IgD-negative memory B cell (primary cell): ENCODE data around the gene CHKB. TPM values are rescaled to one million over a fixed set of nuclear protein-coding genes. Genes with fewer than 3 reads are reported as not detected.

ENCODE experiments used
- H3K27ac Mint-ChIP-seq, 3 donors: one replicate each; pipeline ENCODE4 v1.8.0; 2020 to 2022; ENCODE audit warnings: mild to moderate bottlenecking in 3 of 3, mixed read lengths in 3 of 3, moderate library complexity in 1 of 3
- H3K27me3 Mint-ChIP-seq: one replicate; pipeline ENCODE4 v1.8.0; 2021; ENCODE audit warnings: mixed read lengths
- H3K36me3 Mint-ChIP-seq: one replicate; pipeline ENCODE4 v1.8.0; 2020; ENCODE audit warnings: mild to moderate bottlenecking, mixed read lengths
- H3K4me1 Mint-ChIP-seq, 3 donors: one replicate each; pipeline ENCODE4 v1.8.0; 2020 to 2022; ENCODE audit warnings: mixed read lengths in 3 of 3, mild to moderate bottlenecking in 1 of 3
- H3K4me3 Mint-ChIP-seq, 4 donors: one replicate each; pipeline ENCODE4 v1.8.0; 2020 to 2022; ENCODE audit warnings: mild to moderate bottlenecking in 4 of 4, mixed read lengths in 4 of 4, moderate library complexity in 3 of 4
- H3K9me3 Mint-ChIP-seq, 3 donors: one replicate each; pipeline ENCODE4 v1.8.0; 2020 to 2021; ENCODE audit warnings: mixed read lengths in 3 of 3, mild to moderate bottlenecking in 1 of 3
- polyA plus RNA-seq: library from polyadenylated mRNA; unstranded; fragments of 300-500 nt; fragmentation: Illumina TruSeq; gene quantifications from one replicate; pipeline ENCODE4 v1.2.3, GENCODE V29; 2021

The CHKB gene
- polyA plus RNA-seq, 1 donor from 2014 or later = 38.6 TPM

DNA sequence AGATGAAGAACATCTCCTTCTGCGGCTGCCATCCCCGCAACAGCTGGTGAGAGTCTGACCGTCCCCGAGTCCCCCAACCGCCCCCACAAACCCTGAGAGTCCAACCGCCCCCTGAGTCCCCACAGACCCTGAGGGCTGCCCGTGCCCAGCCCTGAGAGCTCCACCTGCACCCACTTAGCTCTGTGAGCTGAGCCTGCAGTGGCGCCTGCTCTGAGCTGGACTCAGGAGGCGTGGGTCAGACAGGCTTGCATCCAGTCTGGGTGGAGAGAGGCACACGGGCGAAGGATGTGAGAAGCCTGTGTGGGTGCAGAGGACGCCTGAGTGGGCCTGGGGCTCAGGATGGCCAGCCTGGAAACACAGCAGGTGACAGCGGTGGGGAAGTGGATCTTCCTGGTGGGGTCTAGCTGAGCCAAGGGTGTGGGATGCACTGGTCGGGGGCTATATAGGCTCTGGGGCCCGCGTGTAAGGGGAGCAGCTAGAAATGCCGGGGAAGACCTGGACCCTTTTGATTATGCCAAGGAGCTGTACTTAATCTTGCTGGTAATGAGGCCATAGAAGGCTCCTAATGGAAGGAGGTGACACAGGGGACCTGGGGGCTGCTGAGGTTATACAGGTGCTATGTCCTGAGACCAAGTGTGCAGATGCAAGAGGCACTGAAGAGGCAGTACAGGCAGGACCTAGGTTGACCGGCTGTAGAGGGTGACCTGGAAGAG is 24.5 kb upstream of the CHKB start:
- H3K9me3 Mint-ChIP-seq = no peaks in the 10 kb centered on the region
- no peak overlapping the region for H3K27ac Mint-ChIP-seq
- peaks cover 47% of the 10 kb centered on the region for H3K27me3 Mint-ChIP-seq
- H3K4me3 Mint-ChIP-seq = peak overlapping the region in 1 of 4 donors; percentile 40
- H3K36me3 Mint-ChIP-seq = no peaks in the 10 kb centered on the region
- H3K4me1 Mint-ChIP-seq = peaks cover 2 to 7% (median 3%) of the 10 kb centered on the region in 3 donors

- Mint-ChIP-seq H3K4me3 (no peak overlapping the region), H3K4me1 (peaks cover 4 to 10% (median 4%) of the 10 kb centered on the region in 3 donors), H3K9me3 (no peaks in the 10 kb centered on the region), H3K27me3 (peaks cover 54% of the 10 kb centered on the region), H3K36me3 (no peaks in the 10 kb centered on the region), H3K27ac (no peak overlapping the region)
These were observed 23.7 kb upstream of the CHKB start for GRCh38 chr22:50606165-50606945.

GRCh38 chr22:50605613-50606074 is 23.0 kb upstream of the CHKB start:
- no peaks in the 10 kb centered on the region for H3K9me3 Mint-ChIP-seq
- H3K4me3 Mint-ChIP-seq = no peak overlapping the region
- H3K36me3 Mint-ChIP-seq = no peaks in the 10 kb centered on the region
- peaks cover 4 to 10% (median 4%) of the 10 kb centered on the region in 3 donors for H3K4me1 Mint-ChIP-seq
- H3K27ac Mint-ChIP-seq = no peak overlapping the region
- H3K27me3 Mint-ChIP-seq = peaks cover 54% of the 10 kb centered on the region

GRCh38 chr22:50605002-50605612 is 22.5 kb upstream of the CHKB start:
- H3K4me1 Mint-ChIP-seq = peaks cover 4 to 10% (median 4%) of the 10 kb centered on the region in 3 donors

DNA sequence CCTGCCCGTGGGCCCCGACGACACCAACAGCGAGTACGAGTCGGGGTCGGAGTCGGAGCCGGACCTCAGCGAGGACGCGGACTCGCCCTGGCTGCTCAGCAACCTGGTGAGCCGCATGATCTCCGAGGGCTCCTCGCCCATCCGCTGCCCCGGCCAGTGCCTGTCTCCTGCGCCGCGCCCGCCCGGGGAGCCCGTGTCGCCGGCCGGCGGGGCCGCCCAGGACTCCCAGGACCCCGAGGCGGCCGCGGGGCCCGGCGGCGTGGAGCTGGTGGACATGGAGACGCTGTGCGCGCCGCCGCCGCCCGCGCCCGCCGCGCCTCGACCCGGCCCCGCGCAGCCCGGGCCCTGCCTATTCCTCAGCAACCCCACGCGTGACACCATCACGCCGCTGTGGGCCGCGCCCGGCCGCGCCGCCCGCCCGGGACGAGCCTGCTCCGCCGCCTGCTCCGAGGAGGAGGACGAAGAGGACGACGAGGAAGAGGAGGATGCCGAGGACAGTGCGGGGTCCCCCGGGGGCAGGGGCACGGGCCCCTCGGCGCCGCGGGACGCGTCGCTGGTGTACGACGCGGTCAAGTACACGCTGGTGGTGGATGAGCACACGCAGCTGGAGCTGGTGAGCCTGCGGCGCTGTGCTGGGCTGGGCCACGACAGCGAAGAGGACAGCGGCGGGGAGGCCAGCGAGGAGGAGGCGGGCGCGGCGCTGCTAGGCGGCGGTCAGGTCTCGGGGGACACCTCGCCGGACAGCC is 21.8 kb upstream of the CHKB start:
- no peak overlapping the region for H3K27ac Mint-ChIP-seq
- no peak overlapping the region for H3K4me3 Mint-ChIP-seq
- no peaks in the 10 kb centered on the region for H3K36me3 Mint-ChIP-seq
- no peaks in the 10 kb centered on the region for H3K9me3 Mint-ChIP-seq
- H3K4me1 Mint-ChIP-seq = peaks cover 4 to 10% (median 7%) of the 10 kb centered on the region in 3 donors
- H3K27me3 Mint-ChIP-seq = peaks cover 52% of the 10 kb centered on the region

More at GRCh38 chr22:50605002-50605612, 22.5 kb upstream of the CHKB start:
- Mint-ChIP-seq H3K36me3 (no peaks in the 10 kb centered on the region), H3K27me3 (peaks cover 50% of the 10 kb centered on the region), H3K4me3 (no peak overlapping the region), H3K27ac (no peak overlapping the region), H3K9me3 (no peaks in the 10 kb centered on the region)

GRCh38 chr22:50603511-50604255 is 21.0 kb upstream of the CHKB start:
- Mint-ChIP-seq H3K27me3 (peaks cover 48% of the 10 kb centered on the region), H3K4me3 (no peak overlapping the region), H3K4me1 (peaks cover 4 to 10% (median 7%) of the 10 kb centered on the region in 3 donors), H3K27ac (no peak overlapping the region), H3K9me3 (no peaks in the 10 kb centered on the region), H3K36me3 (no peaks in the 10 kb centered on the region)

- H3K27ac Mint-ChIP-seq = peak overlapping the region in 1 of 3 donors; percentile 32
- peaks cover 41% of the 10 kb centered on the region for H3K27me3 Mint-ChIP-seq
- peak overlapping the region in 3 of 4 donors; percentile 41 to 88 (median 82) for H3K4me3 Mint-ChIP-seq
- peaks cover 2 to 10% (median 7%) of the 10 kb centered on the region in 3 donors for H3K4me1 Mint-ChIP-seq
- no peaks in the 10 kb centered on the region for H3K9me3 Mint-ChIP-seq
- H3K36me3 Mint-ChIP-seq = no peaks in the 10 kb centered on the region
These were observed 19.7 kb upstream of the CHKB start for GRCh38 chr22:50602338-50602700.

- H3K9me3 Mint-ChIP-seq = no peaks in the 10 kb centered on the region
- peak overlapping the region; percentile 41 to 88 (median 74) for H3K4me3 Mint-ChIP-seq
- H3K27me3 Mint-ChIP-seq = peaks cover 39% of the 10 kb centered on the region
- H3K27ac Mint-ChIP-seq = peak overlapping the region in 1 of 3 donors; percentile 64
- peaks cover under 1% of the 10 kb centered on the region for H3K36me3 Mint-ChIP-seq
- H3K4me1 Mint-ChIP-seq = peaks cover 2 to 10% (median 7%) of the 10 kb centered on the region in 3 donors
These were observed 19.2 kb upstream of the CHKB start for GRCh38 chr22:50601669-50602337.

GRCh38 chr22:50600967-50601668 is 18.5 kb upstream of the CHKB start:
- Mint-ChIP-seq H3K27ac (peak overlapping the region in 1 of 3 donors; percentile 64), H3K36me3 (peaks cover 3% of the 10 kb centered on the region), H3K9me3 (no peaks in the 10 kb centered on the region), H3K4me3 (peak overlapping the region; percentile 41 to 88 (median 74)), H3K27me3 (peaks cover 34% of the 10 kb centered on the region), H3K4me1 (peaks cover 2 to 10% (median 7%) of the 10 kb centered on the region in 3 donors)

DNA sequence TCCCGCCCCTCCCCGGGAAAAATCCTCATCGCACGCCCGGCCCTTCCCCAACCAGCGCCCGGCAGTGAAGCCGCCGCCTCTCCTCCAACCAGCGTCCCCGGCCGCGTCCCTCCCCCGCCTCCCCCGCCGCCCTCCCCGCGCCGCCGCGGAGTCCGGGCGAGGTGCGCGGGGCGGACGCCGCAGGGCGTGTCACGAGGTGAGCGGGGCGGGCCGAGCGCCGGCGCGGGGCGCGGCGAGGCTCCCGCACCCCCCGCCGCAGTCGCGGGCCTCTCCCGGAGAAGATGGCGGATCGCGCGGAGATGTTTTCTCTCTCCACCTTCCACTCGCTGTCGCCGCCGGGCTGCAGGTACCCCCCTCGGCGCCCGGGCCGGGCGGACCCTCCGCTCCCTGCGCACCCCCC is 17.9 kb upstream of the CHKB start, which contains the start of gene MAPK8IP2:
Gene MAPK8IP2, plus strand, starts transcription at position 256 of the 400 bp plus-strand sequence. Its CDS starts 26 bp downstream, at position 282.
- Mint-ChIP-seq H3K27me3 (peaks cover 31% of the 10 kb centered on the region), H3K4me3 (peak within 1 kb of the TSS; percentile 65 to 88 (median 83)), H3K9me3 (no peaks in the 10 kb centered on the region), H3K36me3 (peaks cover 3% of the 10 kb centered on the region), H3K4me1 (peaks cover 2 to 10% (median 7%) of the 10 kb centered on the region in 3 donors), H3K27ac (peak within 1 kb of the TSS in 2 of 3 donors; percentile 39 to 64)

DNA sequence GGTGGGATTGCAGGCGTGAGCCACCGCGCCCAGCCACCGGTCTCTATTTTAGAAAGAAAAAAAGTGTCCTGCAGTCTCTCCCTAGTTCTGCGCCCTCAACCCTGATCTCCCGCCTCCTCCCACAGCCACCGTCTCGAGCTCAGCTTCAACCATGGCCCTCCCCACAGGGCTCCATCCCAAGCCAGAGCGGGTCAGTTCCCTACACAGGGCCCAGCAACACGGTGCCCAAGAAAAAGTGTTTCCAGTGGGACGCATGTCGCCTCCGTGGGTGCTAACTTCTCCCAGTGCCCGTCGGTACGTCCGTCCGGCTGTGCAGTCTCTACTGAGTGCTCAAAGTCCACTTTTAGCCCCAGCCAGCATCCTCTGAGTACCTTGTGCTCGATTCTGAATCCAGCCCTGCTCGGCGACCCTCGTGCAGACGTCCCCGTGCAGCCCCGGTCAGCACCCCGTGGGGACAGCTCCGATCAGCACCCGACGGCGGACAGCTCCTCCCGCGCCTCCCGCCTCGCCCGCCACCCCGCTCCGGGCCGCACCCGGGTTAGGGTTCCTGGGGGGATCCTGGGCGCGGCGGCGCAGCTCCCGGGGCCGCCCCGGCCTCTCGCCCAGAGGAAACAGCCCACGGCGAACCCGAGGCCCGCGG is 17.3 kb upstream of the CHKB start:
- H3K36me3 Mint-ChIP-seq = peaks cover 3% of the 10 kb centered on the region
- H3K9me3 Mint-ChIP-seq = no peaks in the 10 kb centered on the region
- H3K4me3 Mint-ChIP-seq = peak overlapping the region; percentile 29 to 84 (median 71)
- peaks cover 27% of the 10 kb centered on the region for H3K27me3 Mint-ChIP-seq
- peaks cover 2 to 10% (median 7%) of the 10 kb centered on the region in 3 donors for H3K4me1 Mint-ChIP-seq
- H3K27ac Mint-ChIP-seq = peak overlapping the region in 1 of 3 donors; percentile 39

DNA sequence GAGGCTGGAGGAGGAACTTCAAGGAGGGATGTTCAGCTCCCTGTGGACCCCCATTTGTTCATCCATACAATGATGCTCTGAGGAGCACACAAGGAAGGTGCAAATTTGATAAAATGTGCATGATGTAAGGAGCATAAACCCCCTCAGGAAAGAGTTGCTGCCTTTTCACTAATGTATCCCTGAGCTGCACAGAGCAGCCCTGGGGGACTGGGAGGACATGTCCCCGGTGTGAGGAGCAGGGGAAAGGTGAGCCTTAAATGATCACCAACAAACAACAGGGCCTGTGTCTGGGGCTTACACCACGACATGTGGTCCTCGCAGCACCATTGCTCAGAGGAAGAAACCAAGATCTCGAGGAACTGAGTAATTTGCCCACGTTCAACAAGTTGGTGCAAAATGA is 14.4 kb upstream of the CHKB start:
- peaks cover 2 to 6% (median 5%) of the 10 kb centered on the region in 3 donors for H3K4me1 Mint-ChIP-seq
- peak overlapping the region in 2 of 4 donors; percentile 32 to 35 for H3K4me3 Mint-ChIP-seq
- H3K9me3 Mint-ChIP-seq = no peaks in the 10 kb centered on the region
- peak overlapping the region in 1 of 3 donors; percentile 54 for H3K27ac Mint-ChIP-seq
- peaks cover 3% of the 10 kb centered on the region for H3K36me3 Mint-ChIP-seq
- peaks cover 14% of the 10 kb centered on the region for H3K27me3 Mint-ChIP-seq
